PFSK-1 (cell line): ENCODE data around the gene VWA3B.

Experiments used
- FOXP2 ChIP-seq: optimal IDR thresholded peaks from 2 replicates; pipeline ENCODE3; 2011; ENCODE audit warnings: borderline replicate concordance, control low read depth, inconsistent platforms; ENCODE audit not compliant: insufficient read depth; ENCODE audit errors: extremely low read length, extremely low read depth
- POLR2AphosphoS5 ChIP-seq: IDR thresholded peaks from 2 replicates; pipeline ENCODE4 v1.6.1; 2012; ENCODE audit warnings: low read depth, mild to moderate bottlenecking, control low read depth, low read length, moderate library complexity
- SIN3A ChIP-seq: IDR thresholded peaks from 2 replicates; pipeline ENCODE4 v1.6.1; 2012; ENCODE audit warnings: mild to moderate bottlenecking, low read length, moderate library complexity, borderline replicate concordance; ENCODE audit not compliant: insufficient read depth
- TAF1 ChIP-seq: IDR thresholded peaks from 2 replicates; pipeline ENCODE4 v1.6.1; 2012; ENCODE audit warnings: low read length, control low read depth, borderline replicate concordance; ENCODE audit not compliant: insufficient read depth
- TF ChIP-seq, protein P1 (sequence below), 2 experiments: IDR thresholded peaks; 2 replicates each; pipeline versions ENCODE4 v1.6.1 to v1.8.0; 2011 to 2012; ENCODE audit warnings: low read depth in 2 of 2, low read length in 2 of 2, control low read depth in 1 of 2, inconsistent platforms in 1 of 2, mild to moderate bottlenecking in 1 of 2, moderate library complexity in 1 of 2; ENCODE audit not compliant: insufficient read depth in 1 of 2

VWA3B gene

DNA sequence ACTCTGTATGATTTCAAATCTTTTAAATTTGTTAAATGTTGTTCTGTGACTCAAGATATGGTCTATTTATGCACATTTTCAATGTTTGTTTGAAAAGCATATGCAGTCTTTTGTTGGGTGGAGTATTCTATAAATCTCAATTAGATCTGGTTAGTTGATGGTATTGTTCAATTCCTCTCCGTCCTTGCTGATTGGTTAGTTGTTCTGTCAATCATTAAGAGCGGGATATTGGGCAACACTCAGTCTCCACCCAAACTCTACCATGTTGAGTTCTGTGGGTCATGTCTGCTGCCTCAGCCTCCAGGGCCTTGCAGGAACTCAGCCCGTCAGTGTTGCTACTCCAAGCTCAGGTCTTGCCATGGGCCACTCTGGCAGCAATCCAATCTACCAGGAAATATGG is 118.9 kb downstream of the VWA3B start:
- TF ChIP-seq, protein P1, sequence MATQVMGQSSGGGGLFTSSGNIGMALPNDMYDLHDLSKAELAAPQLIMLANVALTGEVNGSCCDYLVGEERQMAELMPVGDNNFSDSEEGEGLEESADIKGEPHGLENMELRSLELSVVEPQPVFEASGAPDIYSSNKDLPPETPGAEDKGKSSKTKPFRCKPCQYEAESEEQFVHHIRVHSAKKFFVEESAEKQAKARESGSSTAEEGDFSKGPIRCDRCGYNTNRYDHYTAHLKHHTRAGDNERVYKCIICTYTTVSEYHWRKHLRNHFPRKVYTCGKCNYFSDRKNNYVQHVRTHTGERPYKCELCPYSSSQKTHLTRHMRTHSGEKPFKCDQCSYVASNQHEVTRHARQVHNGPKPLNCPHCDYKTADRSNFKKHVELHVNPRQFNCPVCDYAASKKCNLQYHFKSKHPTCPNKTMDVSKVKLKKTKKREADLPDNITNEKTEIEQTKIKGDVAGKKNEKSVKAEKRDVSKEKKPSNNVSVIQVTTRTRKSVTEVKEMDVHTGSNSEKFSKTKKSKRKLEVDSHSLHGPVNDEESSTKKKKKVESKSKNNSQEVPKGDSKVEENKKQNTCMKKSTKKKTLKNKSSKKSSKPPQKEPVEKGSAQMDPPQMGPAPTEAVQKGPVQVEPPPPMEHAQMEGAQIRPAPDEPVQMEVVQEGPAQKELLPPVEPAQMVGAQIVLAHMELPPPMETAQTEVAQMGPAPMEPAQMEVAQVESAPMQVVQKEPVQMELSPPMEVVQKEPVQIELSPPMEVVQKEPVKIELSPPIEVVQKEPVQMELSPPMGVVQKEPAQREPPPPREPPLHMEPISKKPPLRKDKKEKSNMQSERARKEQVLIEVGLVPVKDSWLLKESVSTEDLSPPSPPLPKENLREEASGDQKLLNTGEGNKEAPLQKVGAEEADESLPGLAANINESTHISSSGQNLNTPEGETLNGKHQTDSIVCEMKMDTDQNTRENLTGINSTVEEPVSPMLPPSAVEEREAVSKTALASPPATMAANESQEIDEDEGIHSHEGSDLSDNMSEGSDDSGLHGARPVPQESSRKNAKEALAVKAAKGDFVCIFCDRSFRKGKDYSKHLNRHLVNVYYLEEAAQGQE (IDR thresholded peaks at IDR 0.05; ENCODE audit: insufficient read depth in 1 of 2, low read depth in 2 of 2, low read length in 2 of 2): no peak
- TF ChIP-seq SIN3A: no peak
- TF ChIP-seq TAF1: no peak
- TF ChIP-seq POLR2AphosphoS5: no peak
- no peak for TF ChIP-seq FOXP2

DNA sequence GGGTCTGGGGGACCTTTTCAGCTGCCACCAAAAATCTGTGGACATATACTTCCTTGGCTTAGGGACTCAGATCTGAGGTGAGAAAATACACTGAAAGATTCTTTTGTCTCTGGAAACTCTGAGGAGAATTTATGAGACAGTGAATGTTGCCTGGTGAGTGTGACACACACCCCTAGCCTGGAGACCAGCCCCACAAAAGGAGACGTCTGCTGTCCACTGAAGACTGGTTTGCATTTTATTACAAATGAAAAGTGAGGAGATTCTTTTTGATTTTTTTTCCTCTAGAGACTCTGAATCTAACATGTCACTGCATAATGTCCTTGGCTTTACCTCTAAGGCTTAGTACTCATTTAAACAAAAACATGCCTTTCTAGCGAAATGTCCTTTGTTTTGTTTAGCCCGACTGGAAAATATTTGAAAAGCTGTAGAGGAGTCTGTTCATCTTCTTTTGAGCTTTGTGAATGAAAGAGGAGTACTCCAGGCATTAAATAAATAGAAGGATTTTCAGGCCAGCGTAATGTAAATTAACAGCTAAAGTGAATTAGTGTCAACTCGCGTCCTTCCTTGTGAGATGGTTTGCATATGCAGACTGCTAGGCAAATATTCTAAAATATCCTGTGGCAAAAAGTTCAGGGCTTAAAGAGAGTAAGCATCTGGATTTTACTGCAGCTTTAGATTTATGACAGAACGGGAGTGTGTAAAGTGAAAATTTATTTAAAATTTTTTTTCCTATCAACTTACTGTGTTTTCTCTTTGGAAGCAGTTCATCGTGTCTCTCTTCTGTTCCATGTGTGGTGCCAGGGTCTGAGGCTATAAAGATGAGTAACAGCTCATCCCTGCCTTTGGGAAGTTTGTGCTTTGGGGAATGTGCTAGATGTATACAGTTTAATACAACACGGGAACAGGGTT is 125.4 kb downstream of the VWA3B start:
- TF ChIP-seq POLR2AphosphoS5 (no peak), SIN3A (no peak), FOXP2 (no peak), TAF1 (no peak)
- TF ChIP-seq, protein P1 (IDR thresholded peaks at IDR 0.05; ENCODE audit: insufficient read depth in 1 of 2, low read depth in 2 of 2, low read length in 2 of 2): no peak

DNA sequence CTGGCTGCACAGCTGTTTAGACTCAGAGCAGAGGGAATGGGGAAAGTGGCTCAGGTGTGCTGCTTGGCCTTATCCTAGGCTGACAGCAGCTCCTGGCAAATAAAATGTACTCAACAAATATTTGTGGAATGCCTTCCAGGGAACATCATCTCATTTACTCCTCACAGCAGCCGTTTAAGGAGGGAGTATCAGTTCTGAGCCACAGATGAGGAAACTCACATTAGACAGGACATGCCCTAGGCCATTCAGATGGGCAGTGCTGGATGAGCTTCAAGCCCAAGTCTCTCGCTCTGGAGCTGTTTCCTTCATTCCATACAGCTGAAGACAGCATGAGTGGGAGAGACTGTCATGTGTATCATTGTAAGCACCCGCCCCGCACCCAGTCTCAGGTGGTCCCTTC is 129.6 kb downstream of the VWA3B start:
- TF ChIP-seq POLR2AphosphoS5 (no peak), FOXP2 (no peak), SIN3A (no peak), TAF1 (no peak)
- TF ChIP-seq, protein P1 (IDR thresholded peaks at IDR 0.05; ENCODE audit: insufficient read depth in 1 of 2, low read depth in 2 of 2, low read length in 2 of 2): no peak

DNA sequence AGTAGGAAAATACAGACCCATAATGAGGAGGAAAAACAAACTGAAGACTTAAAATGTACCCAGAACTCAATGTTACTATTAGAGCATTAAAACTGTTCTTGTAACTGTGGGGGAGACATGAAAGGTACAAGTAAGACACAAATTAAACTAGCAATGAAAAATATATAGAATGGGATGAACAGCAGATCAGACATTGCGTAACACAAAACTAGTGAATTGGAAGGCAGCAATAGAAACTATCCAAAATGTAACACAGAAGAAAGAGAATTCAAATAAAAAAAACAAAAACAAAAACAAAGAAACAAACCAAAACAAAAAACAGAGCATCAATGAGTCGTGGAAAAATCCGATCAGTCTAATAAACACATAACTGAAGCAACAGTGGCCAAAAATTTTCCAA is 132.2 kb downstream of the VWA3B start:
- TF ChIP-seq FOXP2: no peak
- TF ChIP-seq SIN3A: no peak
- TF ChIP-seq, protein P1 (IDR thresholded peaks at IDR 0.05; ENCODE audit: insufficient read depth in 1 of 2, low read depth in 2 of 2, low read length in 2 of 2): no peak
- TF ChIP-seq TAF1: no peak
- no peak for TF ChIP-seq POLR2AphosphoS5

DNA sequence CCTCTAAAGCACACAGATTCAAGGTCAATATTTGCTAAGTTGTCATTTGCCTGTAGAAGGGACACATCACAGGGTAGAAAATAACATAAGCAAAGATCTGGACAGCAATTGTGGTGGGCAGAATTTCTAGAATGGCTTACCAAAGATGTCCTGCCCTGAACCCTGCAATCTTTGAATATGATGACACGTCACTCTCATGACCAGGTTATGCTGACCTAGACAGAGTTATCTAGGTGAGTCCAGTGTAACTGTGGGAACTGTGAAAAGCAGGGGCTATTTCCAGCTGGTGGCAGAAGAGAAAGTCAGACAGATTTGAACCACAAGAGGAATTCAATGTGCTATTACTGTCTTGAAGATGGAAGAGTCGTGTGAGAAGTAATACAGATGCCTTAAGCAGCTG is 147.0 kb downstream of the VWA3B start:
- TF ChIP-seq TAF1 (no peak), FOXP2 (no peak), POLR2AphosphoS5 (no peak), SIN3A (no peak)
- TF ChIP-seq, protein P1 (IDR thresholded peaks at IDR 0.05; ENCODE audit: insufficient read depth in 1 of 2, low read depth in 2 of 2, low read length in 2 of 2): no peak
